A673 (cell line): Measurements from ENCODE around the gene KCNH8. TPM values are rescaled to one million over a fixed set of nuclear protein-coding genes. Genes with fewer than 3 reads are reported as not detected.

Experiments
- BruUV-seq: library from RNA; stranded (reverse); fragments of 400-500 nt; replicated peaks from 2 replicates; lab custom pipeline; 2021; lab: Mats Ljungman, UMichigan
- CTCF ChIA-PET: fragments of 300-600 bp; sonication (Branson Sonifier 250); formaldehyde crosslinking; loops from one replicate; lab custom pipeline; 2022; ENCODE audit warnings: antibody characterized with exemption; lab: Charles Lee
- POLR2A ChIA-PET: fragments of 300-600 bp; sonication (Branson Sonifier 250); formaldehyde crosslinking; loops from one replicate; lab custom pipeline; 2022; ENCODE audit warnings: antibody characterized with exemption; ENCODE audit not compliant: low non-redundant PET; lab: Charles Lee
- DNase-seq: peaks from one replicate; pipeline ENCODE4 v3.0.0-alpha.2; 2015; ENCODE audit warnings: low spot score
- H3K27ac ChIP-seq: fragments of 200-600 bp; sonication (generic); 2 replicates; pipeline ENCODE4 v1.5.1; 2016; ENCODE audit warnings: mixed run types, low read depth, mild to moderate bottlenecking, mixed read lengths, antibody characterized with exemption, low read length; ENCODE audit not compliant: poor library complexity, severe bottlenecking
- H3K27me3 ChIP-seq: fragments of 200-600 bp; sonication (generic); replicated peaks from 2 replicates; pipeline ENCODE4 v1.6.1; 2017; ENCODE audit warnings: mixed run types, low read depth, mild to moderate bottlenecking, mixed read lengths, antibody characterized with exemption, low read length; ENCODE audit not compliant: insufficient read depth, poor library complexity
- H3K36me3 ChIP-seq: fragments of 200-600 bp; sonication (generic); 2 replicates; pipeline ENCODE4 v1.6.1; 2016; ENCODE audit warnings: mixed run types, mild to moderate bottlenecking, mixed read lengths, antibody characterized with exemption, low read length; ENCODE audit not compliant: insufficient read depth, poor library complexity, severe bottlenecking
- H3K4me1 ChIP-seq: fragments of 200-600 bp; sonication (generic); 2 replicates; pipeline ENCODE4 v1.6.1; 2017; ENCODE audit warnings: mixed run types, mild to moderate bottlenecking, mixed read lengths, antibody characterized with exemption, low read length; ENCODE audit not compliant: insufficient read depth, poor library complexity, severe bottlenecking
- H3K4me3 ChIP-seq: fragments of 200-600 bp; sonication (generic); 2 replicates; pipeline ENCODE4 v1.5.1; 2016; ENCODE audit warnings: low read depth, mixed run types, mild to moderate bottlenecking, mixed read lengths, low read length; ENCODE audit not compliant: poor library complexity, severe bottlenecking
- H3K9me3 ChIP-seq: fragments of 200-600 bp; sonication (generic); 2 replicates; pipeline ENCODE4 v1.6.1; 2016; ENCODE audit warnings: mixed run types, low read depth, mild to moderate bottlenecking, mixed read lengths, antibody characterized with exemption, low read length; ENCODE audit not compliant: poor library complexity, severe bottlenecking
- CTCF ChIP-seq: fragments of 300-800, 200-600 bp; sonication (generic); conservative IDR thresholded peaks from 2 replicates; pipeline ENCODE4 v1.5.1; 2017; ENCODE audit warnings: low read depth, mild to moderate bottlenecking, antibody characterized with exemption, low read length, moderate library complexity, mixed read lengths
- EZH2 ChIP-seq: fragments of 200-600 bp; sonication (generic); IDR thresholded peaks from 2 replicates; pipeline ENCODE4 v1.6.1; 2017; ENCODE audit warnings: borderline replicate concordance, low read depth, mild to moderate bottlenecking, mixed read lengths, antibody characterized with exemption, low read length; ENCODE audit not compliant: poor library complexity, severe bottlenecking
- intact Hi-C: fragments of 100-400 bp; cut with micrococcal nuclease; formaldehyde crosslinking; loops from one replicate; pipeline ENCODE4 v1.10.0; 2022; ENCODE audit not compliant: unreplicated experiment
- total RNA-seq: library from RNA; stranded (reverse); gene quantifications from 2 replicates; pipeline ENCODE4 v1.2.3, GENCODE V29; 2021

Gene KCNH8
- total RNA-seq, 1 experiment from 2014 or later, result not detected

- CTCF ChIA-PET, result no interaction called here
- intact Hi-C loops, result no loop called here
- no TSS peak for BruUV-seq
These were observed 374.0 kb downstream of the KCNH8 start for GRCh38 chr3:19522305-19522704.

GRCh38 chr3:19526071-19526470 lies 377.8 kb downstream of the KCNH8 start:
- ChIA-PET CTCF (no interaction called here), POLR2A (no interaction called here)
- no peaks in the 10 kb centered on the region for H3K9me3 ChIP-seq
- H3K4me1 ChIP-seq, result no peaks in the 10 kb centered on the region
- H3K27me3 ChIP-seq, result no peaks in the 10 kb centered on the region
- H3K27ac ChIP-seq, result no peak overlapping the region
- no peak for DNase-seq
- BruUV-seq, result no TSS peak
- intact Hi-C loops, result no loop called here
- TF ChIP-seq CTCF (no peak), EZH2 (no peak)
- H3K36me3 ChIP-seq, result no peaks in the 10 kb centered on the region
- H3K4me3 ChIP-seq, result no peak overlapping the region

More at GRCh38 chr3:19522305-19522704, 374.0 kb downstream of the KCNH8 start:
- Histone ChIP-seq H3K4me1 (no peaks in the 10 kb centered on the region), H3K36me3 (no peaks in the 10 kb centered on the region), H3K27me3 (no peaks in the 10 kb centered on the region), H3K9me3 (no peaks in the 10 kb centered on the region), H3K27ac (no peak overlapping the region), H3K4me3 (no peak overlapping the region)
- POLR2A ChIA-PET, result no interaction called here
- TF ChIP-seq EZH2 (no peak), CTCF (no peak)
- DNase-seq, result no peak

GRCh38 chr3:19527746-19528145 lies 379.4 kb downstream of the KCNH8 start:
- POLR2A ChIA-PET, result no interaction called here
- Histone ChIP-seq H3K27ac (no peak overlapping the region), H3K4me3 (no peak overlapping the region), H3K9me3 (no peaks in the 10 kb centered on the region), H3K4me1 (no peaks in the 10 kb centered on the region), H3K36me3 (no peaks in the 10 kb centered on the region), H3K27me3 (no peaks in the 10 kb centered on the region)
- no TSS peak for BruUV-seq
- intact Hi-C loops, result no loop called here
- no peak for DNase-seq
- TF ChIP-seq EZH2, result no peak
- CTCF ChIA-PET, result no interaction called here

GRCh38 chr3:19531426-19531825 lies 383.1 kb downstream of the KCNH8 start:
- Histone ChIP-seq H3K36me3 (no peaks in the 10 kb centered on the region), H3K27ac (no peak overlapping the region), H3K9me3 (no peaks in the 10 kb centered on the region), H3K4me3 (no peak overlapping the region), H3K27me3 (no peaks in the 10 kb centered on the region), H3K4me1 (no peaks in the 10 kb centered on the region)
- CTCF ChIA-PET, result no interaction called here
- no TSS peak for BruUV-seq
- TF ChIP-seq EZH2 (no peak), CTCF (no peak)
- DNase-seq, result no peak
- POLR2A ChIA-PET, result no interaction called here
- intact Hi-C loops, result no loop called here
